ENCODE results near the gene SPI1.

The SPI1 gene

DNA sequence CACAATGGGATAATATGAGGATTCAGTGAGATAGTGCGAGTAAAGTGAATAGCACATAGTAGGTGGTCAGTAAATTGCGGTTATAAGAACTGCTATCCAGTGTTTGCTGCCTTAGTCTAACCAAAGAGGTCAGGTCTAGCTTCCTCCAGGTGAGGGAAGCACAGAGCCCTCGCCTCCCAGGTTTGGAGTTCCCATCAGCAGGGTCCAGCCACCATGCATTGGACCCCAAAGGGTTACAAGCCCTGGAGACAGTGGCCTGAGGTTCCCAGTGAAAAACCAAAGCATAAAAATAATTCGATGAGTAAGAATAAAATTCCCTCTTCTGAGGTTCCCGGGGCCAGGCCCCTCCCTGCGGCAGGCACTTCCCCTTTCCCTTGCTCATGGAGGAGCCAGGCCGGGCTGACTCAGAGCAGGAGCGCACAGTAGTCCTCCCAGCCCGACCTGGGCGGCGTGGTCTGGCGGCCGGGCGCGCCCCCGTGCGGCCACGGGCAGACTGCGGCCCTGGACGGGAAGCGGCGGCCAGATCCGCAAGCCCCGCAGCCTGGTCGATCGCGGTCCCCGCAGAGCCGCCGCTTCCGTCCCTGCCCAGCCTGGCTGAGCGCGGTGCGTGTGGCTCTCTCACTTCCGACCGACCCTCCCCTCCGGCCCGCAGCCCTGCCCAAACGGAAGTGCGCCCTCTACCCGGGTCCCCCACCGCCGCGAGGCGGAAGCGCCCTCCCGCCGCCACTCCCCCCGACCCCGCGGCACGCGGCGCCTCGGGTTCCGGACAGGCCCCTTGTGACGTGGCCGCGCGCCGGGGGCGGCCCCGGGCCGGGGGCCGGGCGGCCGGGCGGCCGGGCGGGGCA, 29.6 kb upstream of the SPI1 start, which contains the start of gene SLC39A13:
TSS of gene SLC39A13 (plus strand) at position 845 of the 845 bp plus-strand sequence. CDS start 1,505 bp downstream, outside the sequence.
- Histone ChIP-seq H3K4me1 (ENCODE audit: control insufficient read depth, insufficient read depth, low read depth, low read length) (peaks cover 34% of the 10 kb centered on the region), H3K9me3 (ENCODE audit: control insufficient read depth, low read length) (no peaks in the 10 kb centered on the region), H3K4ac (ENCODE audit: low read depth in 1 of 2, low read length in 2 of 2) (peak within 1 kb of the TSS; percentile 98 to 99), H4K8ac (ENCODE audit: low read length) (peak within 1 kb of the TSS; percentile 96), H3K79me1 (replicated peaks; ENCODE audit: low read length, poor library complexity, severe bottlenecking) (peaks cover 9% of the 10 kb centered on the region), H3K4me3 (ENCODE audit: insufficient read depth in 1 of 2, low read depth in 1 of 2, low read length in 2 of 2) (peak within 1 kb of the TSS; percentile 80 to 98), H3K27ac (ENCODE audit: low read length, poor library complexity, severe bottlenecking) (peak within 1 kb of the TSS; percentile 98), H2AK5ac (ENCODE audit: low read length, severe bottlenecking) (peak within 1 kb of the TSS; percentile 78), H2BK12ac (ENCODE audit: low read length in 2 of 2) (peak within 1 kb of the TSS; percentile 34 to 84), H3K23ac (ENCODE audit: low read length in 2 of 2) (peak within 1 kb of the TSS in 1 of 2 experiments; percentile 77), H2BK15ac (ENCODE audit: low read depth, poor library complexity, severe bottlenecking) (peak within 1 kb of the TSS; percentile 97), H2AFZ (ENCODE audit: low read depth, low read length) (peak within 1 kb of the TSS; percentile 29), H2BK5ac (ENCODE audit: low read depth, low read length, poor library complexity, severe bottlenecking) (peak within 1 kb of the TSS; percentile 93), H3K18ac (ENCODE audit: low read depth in 1 of 2, low read length in 2 of 2) (peak within 1 kb of the TSS; percentile 82 to 91), H2BK120ac (ENCODE audit: low read depth, low read length) (peak within 1 kb of the TSS; percentile 73), H3K4me2 (ENCODE audit: low read length, poor library complexity, severe bottlenecking) (peak within 1 kb of the TSS; percentile 87), H3K9ac (ENCODE audit: low read length) (peak within 1 kb of the TSS; percentile 100), H3K27me3 (ENCODE audit: control insufficient read depth in 1 of 2, insufficient read depth in 1 of 2, low read length in 2 of 2) (no peaks in the 10 kb centered on the region), H3K36me3 (ENCODE audit: control insufficient read depth in 1 of 2, insufficient read depth in 2 of 2, low read depth in 1 of 2, low read length in 2 of 2) (peaks cover 23 to 25% of the 10 kb centered on the region in 2 experiments), H4K91ac (ENCODE audit: low read length) (peak within 1 kb of the TSS; percentile 93), H3K14ac (ENCODE audit: low read length in 2 of 2) (peak within 1 kb of the TSS in 1 of 2 experiments; percentile 95)
- peak; percentile 96 for DNase-seq
- 3% methylated on average over 43 of the region's 70 CpGs for WGBS

DNA sequence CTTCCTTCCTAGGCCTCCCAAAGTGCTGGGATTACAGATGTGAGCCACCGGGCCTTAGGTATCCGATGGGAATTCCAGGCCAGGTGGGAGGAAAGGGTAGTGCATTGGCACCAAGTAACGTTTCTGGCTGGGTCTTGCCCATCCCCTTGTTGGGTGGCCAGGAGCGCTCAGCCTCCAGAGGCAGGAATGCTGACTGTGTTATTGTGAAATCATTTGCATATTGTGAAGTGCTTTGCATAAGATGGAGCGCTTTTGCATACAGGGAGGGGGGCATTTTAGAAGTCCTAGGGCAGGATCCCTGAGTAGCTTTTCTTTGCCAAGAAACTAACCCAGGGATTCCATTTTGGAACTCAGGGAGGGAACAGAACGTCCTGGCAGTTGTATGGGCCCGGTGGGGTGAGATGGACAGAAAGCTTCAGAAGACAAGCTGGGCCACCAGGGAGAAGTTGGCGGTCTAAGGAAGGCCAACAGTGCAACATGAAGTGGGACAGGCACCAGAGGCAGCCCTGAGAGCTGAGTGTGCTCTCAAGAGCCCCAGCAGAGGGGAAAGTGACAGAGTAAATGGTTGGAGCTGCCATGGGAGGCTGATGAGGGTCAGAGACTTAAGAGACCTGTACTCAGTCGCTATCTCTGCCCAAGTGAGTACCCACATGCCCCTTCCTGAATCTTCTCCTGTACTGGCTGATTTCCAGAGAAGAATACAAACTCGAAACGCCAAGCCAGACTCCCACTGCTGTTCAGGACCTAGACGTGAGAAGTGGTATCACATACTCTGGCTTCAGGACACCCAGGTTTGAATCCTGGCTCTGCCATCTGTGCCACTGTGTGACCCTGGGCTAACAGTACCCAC, 28.8 kb upstream of the SPI1 start:
- H2BK120ac ChIP-seq (ENCODE audit: low read depth, low read length), result peak overlapping the region; percentile 21
- H2BK5ac ChIP-seq (ENCODE audit: low read depth, low read length, poor library complexity, severe bottlenecking), result no peak overlapping the region
- H2BK12ac ChIP-seq (ENCODE audit: low read length in 2 of 2), result peak overlapping the region; percentile 34 to 46
- peak overlapping the region; percentile 74 for H4K91ac ChIP-seq (ENCODE audit: low read length)
- peak overlapping the region; percentile 65 to 82 for H3K18ac ChIP-seq (ENCODE audit: low read depth in 1 of 2, low read length in 2 of 2)
- H3K4me3 ChIP-seq (ENCODE audit: insufficient read depth in 1 of 2, low read depth in 1 of 2, low read length in 2 of 2), result peak overlapping the region in 1 of 2 experiments; percentile 82
- WGBS, result 74% methylated on average over 12 of the region's 12 CpGs
- no peaks in the 10 kb centered on the region for H3K9me3 ChIP-seq (ENCODE audit: control insufficient read depth, low read length)
- peak overlapping the region; percentile 93 for H3K9ac ChIP-seq (ENCODE audit: low read length)
- H3K4me2 ChIP-seq (ENCODE audit: low read length, poor library complexity, severe bottlenecking), result peak overlapping the region; percentile 76
- peak overlapping the region; percentile 29 for H2AFZ ChIP-seq (ENCODE audit: low read depth, low read length)
- peak overlapping the region; percentile 78 for H2AK5ac ChIP-seq (ENCODE audit: low read length, severe bottlenecking)
- peak overlapping the region; percentile 96 for H4K8ac ChIP-seq (ENCODE audit: low read length)
- peaks cover 31% of the 10 kb centered on the region for H3K4me1 ChIP-seq (ENCODE audit: control insufficient read depth, insufficient read depth, low read depth, low read length)
- peak; percentile 38 for DNase-seq
- peak overlapping the region; percentile 95 for H3K27ac ChIP-seq (ENCODE audit: low read length, poor library complexity, severe bottlenecking)
- peak overlapping the region; percentile 49 to 98 for H3K4ac ChIP-seq (ENCODE audit: low read depth in 1 of 2, low read length in 2 of 2)
- H3K27me3 ChIP-seq (ENCODE audit: control insufficient read depth in 1 of 2, insufficient read depth in 1 of 2, low read length in 2 of 2), result no peaks in the 10 kb centered on the region
- H3K36me3 ChIP-seq (ENCODE audit: control insufficient read depth in 1 of 2, insufficient read depth in 2 of 2, low read depth in 1 of 2, low read length in 2 of 2), result peaks cover 18 to 20% of the 10 kb centered on the region in 2 experiments
- peak overlapping the region in 1 of 2 experiments; percentile 76 for H3K14ac ChIP-seq (ENCODE audit: low read length in 2 of 2)
- peaks cover 5% of the 10 kb centered on the region for H3K79me1 ChIP-seq (replicated peaks; ENCODE audit: low read length, poor library complexity, severe bottlenecking)
- no peak overlapping the region for H2BK15ac ChIP-seq (ENCODE audit: low read depth, poor library complexity, severe bottlenecking)
- H3K23ac ChIP-seq (ENCODE audit: low read length in 2 of 2), result no peak overlapping the region

DNA sequence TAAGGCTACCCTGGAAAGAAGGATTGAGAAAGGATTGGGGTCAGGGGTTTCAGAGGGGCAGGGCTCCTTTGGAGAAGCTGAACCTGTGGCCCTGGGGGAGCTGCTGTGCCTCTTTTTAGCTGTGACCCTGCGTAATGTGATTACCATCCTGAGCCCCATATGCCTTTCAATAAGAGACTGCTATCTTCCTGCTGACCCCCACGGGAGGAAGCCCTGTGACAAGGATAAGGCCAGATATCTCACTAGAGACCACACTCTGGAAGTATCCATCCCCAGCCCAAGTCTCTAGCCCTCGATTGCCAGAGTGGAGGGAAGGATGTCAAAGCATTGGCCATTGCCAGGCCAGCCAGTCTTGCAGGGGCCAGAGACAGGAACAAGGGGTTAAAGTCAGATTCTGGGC, 25.2 kb upstream of the SPI1 start:
- DNase-seq, result no peak
- Histone ChIP-seq H3K4me1 (ENCODE audit: control insufficient read depth, insufficient read depth, low read depth, low read length) (peaks cover 24% of the 10 kb centered on the region), H3K18ac (ENCODE audit: low read depth in 1 of 2, low read length in 2 of 2) (no peak overlapping the region), H2AFZ (ENCODE audit: low read depth, low read length) (no peak overlapping the region), H2AK5ac (ENCODE audit: low read length, severe bottlenecking) (no peak overlapping the region), H3K4ac (ENCODE audit: low read depth in 1 of 2, low read length in 2 of 2) (no peak overlapping the region), H3K4me2 (ENCODE audit: low read length, poor library complexity, severe bottlenecking) (no peak overlapping the region), H3K14ac (ENCODE audit: low read length in 2 of 2) (no peak overlapping the region), H2BK15ac (ENCODE audit: low read depth, poor library complexity, severe bottlenecking) (no peak overlapping the region), H3K79me1 (replicated peaks; ENCODE audit: low read length, poor library complexity, severe bottlenecking) (peaks cover 2% of the 10 kb centered on the region), H3K9me3 (ENCODE audit: control insufficient read depth, low read length) (no peaks in the 10 kb centered on the region), H3K27ac (ENCODE audit: low read length, poor library complexity, severe bottlenecking) (no peak overlapping the region), H2BK5ac (ENCODE audit: low read depth, low read length, poor library complexity, severe bottlenecking) (no peak overlapping the region), H3K9ac (ENCODE audit: low read length) (no peak overlapping the region), H2BK120ac (ENCODE audit: low read depth, low read length) (no peak overlapping the region), H2BK12ac (ENCODE audit: low read length in 2 of 2) (no peak overlapping the region), H3K27me3 (ENCODE audit: control insufficient read depth in 1 of 2, insufficient read depth in 1 of 2, low read length in 2 of 2) (no peaks in the 10 kb centered on the region), H4K91ac (ENCODE audit: low read length) (no peak overlapping the region), H3K23ac (ENCODE audit: low read length in 2 of 2) (no peak overlapping the region), H4K8ac (ENCODE audit: low read length) (no peak overlapping the region), H3K36me3 (ENCODE audit: control insufficient read depth in 1 of 2, insufficient read depth in 2 of 2, low read depth in 1 of 2, low read length in 2 of 2) (no peaks in the 10 kb centered on the region), H3K4me3 (ENCODE audit: insufficient read depth in 1 of 2, low read depth in 1 of 2, low read length in 2 of 2) (no peak overlapping the region)
- 84% methylated on average over 3 of the region's 3 CpGs for WGBS

DNA sequence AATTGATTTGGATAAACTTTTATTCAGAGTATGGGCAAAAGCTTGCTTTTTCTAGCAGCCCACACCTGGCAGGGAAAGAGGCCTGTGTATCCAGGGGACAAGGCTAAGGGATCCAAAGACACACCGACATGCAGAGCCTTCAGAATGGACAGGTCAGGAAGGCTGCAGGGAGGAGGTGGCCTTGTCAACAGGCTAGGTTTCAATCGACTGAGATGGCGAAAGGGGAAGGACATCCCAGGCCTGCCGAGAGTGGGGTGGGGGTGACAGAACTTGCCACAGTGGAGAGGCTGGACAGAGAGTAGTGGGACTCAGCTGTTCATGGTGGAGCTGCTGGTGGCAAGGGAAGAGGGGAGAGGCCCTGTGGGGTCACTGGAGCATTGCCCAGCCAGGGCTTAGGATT, 24.8 kb upstream of the SPI1 start:
- no peak overlapping the region for H2BK5ac ChIP-seq (ENCODE audit: low read depth, low read length, poor library complexity, severe bottlenecking)
- H3K79me1 ChIP-seq (replicated peaks; ENCODE audit: low read length, poor library complexity, severe bottlenecking), result peaks cover 2% of the 10 kb centered on the region
- H2AK5ac ChIP-seq (ENCODE audit: low read length, severe bottlenecking), result no peak overlapping the region
- H3K4me3 ChIP-seq (ENCODE audit: insufficient read depth in 1 of 2, low read depth in 1 of 2, low read length in 2 of 2), result no peak overlapping the region
- no peak overlapping the region for H2BK15ac ChIP-seq (ENCODE audit: low read depth, poor library complexity, severe bottlenecking)
- no peak overlapping the region for H3K4ac ChIP-seq (ENCODE audit: low read depth in 1 of 2, low read length in 2 of 2)
- no peak overlapping the region for H2BK120ac ChIP-seq (ENCODE audit: low read depth, low read length)
- no peaks in the 10 kb centered on the region for H3K9me3 ChIP-seq (ENCODE audit: control insufficient read depth, low read length)
- H2AFZ ChIP-seq (ENCODE audit: low read depth, low read length), result no peak overlapping the region
- no peak overlapping the region for H4K8ac ChIP-seq (ENCODE audit: low read length)
- no peak for DNase-seq
- H3K14ac ChIP-seq (ENCODE audit: low read length in 2 of 2), result no peak overlapping the region
- no peak overlapping the region for H3K18ac ChIP-seq (ENCODE audit: low read depth in 1 of 2, low read length in 2 of 2)
- no peak overlapping the region for H3K27ac ChIP-seq (ENCODE audit: low read length, poor library complexity, severe bottlenecking)
- H3K4me1 ChIP-seq (ENCODE audit: control insufficient read depth, insufficient read depth, low read depth, low read length), result peaks cover 26% of the 10 kb centered on the region
- H3K9ac ChIP-seq (ENCODE audit: low read length), result no peak overlapping the region
- no peak overlapping the region for H3K23ac ChIP-seq (ENCODE audit: low read length in 2 of 2)
- H2BK12ac ChIP-seq (ENCODE audit: low read length in 2 of 2), result no peak overlapping the region
- no peaks in the 10 kb centered on the region for H3K27me3 ChIP-seq (ENCODE audit: control insufficient read depth in 1 of 2, insufficient read depth in 1 of 2, low read length in 2 of 2)
- 94% methylated on average over 4 of the region's 4 CpGs for WGBS
- no peak overlapping the region for H4K91ac ChIP-seq (ENCODE audit: low read length)
- no peaks in the 10 kb centered on the region for H3K36me3 ChIP-seq (ENCODE audit: control insufficient read depth in 1 of 2, insufficient read depth in 2 of 2, low read depth in 1 of 2, low read length in 2 of 2)
- H3K4me2 ChIP-seq (ENCODE audit: low read length, poor library complexity, severe bottlenecking), result no peak overlapping the region
